ENCODE results near the gene POTEE.
"Not testable (repeated sequence)": the region's sequence is repeated elsewhere in the genome, so short reads cannot be mapped to it uniquely, and the experiment has no call there.

The POTEE gene

GRCh38 chr2:131209030-131209772 lies at the start of gene POTEE:
Gene POTEE, plus strand, starts transcription at chr2:131209536. Its CDS starts 8,867 bp downstream, at chr2:131218403.
- DNase-seq = not testable (repeated sequence)

- not testable (repeated sequence) for DNase-seq
Observed at GRCh38 chr2:131165562-131165961, 43.8 kb upstream of the POTEE start.

DNA sequence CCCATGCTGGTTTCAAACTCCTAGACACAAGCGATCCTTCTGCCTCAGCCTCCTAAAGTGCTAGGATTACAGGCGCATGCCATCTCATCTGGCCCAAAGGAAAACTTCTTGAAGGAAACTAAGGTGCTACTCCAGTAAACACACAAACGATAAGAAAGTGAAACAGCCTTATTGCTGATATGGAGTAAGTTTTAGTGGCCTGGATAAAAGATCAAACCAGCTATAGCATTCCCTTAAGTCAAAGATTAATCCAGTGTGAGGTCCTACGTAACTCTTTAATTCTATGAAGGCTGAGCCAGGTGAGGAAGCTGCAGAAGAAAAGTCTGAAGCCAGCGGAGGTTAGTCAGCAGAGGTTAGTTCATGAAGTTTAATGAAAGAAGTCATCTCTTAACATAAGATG lies 40.8 kb upstream of the POTEE start:
- DNase-seq = no peak

GRCh38 chr2:131178050-131178449 lies 31.3 kb upstream of the POTEE start:
- DNase-seq = not testable (repeated sequence)

DNA sequence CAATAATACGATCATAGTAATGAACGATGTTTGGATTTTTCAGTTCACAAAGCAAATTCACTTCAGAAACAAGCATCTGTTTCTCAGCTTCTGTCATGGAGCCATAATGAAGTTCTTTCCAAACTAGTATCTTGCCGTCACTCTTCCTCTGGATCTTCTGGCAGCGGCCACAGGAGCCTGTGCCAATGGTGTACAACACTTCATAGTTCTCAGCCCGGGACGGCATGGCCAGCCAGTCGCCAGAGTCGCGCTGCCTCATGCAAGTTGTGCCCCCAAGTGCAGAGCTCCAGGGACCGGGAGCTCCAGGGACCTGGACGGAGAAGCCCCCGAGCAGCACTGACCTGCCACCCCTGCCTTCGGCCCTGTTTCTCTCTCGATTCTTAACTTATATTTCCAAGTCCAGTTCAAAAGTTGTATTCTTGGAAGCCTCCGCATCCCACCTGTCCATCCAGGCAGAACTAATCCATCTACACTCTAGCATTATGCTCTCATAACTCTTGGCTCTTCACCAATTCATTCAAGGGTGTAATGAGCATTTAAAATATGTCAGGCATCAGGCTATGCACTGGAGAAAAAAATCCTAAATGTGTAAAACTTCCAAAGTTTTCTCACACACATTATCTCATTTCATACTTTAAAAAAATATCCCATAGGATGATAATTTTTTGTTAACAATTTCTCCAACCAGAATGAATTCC lies 30.5 kb upstream of the POTEE start:
- DNase-seq = not testable (repeated sequence)

- not testable (repeated sequence) for DNase-seq
Observed at GRCh38 chr2:131181451-131181850, 27.9 kb upstream of the POTEE start.

DNA sequence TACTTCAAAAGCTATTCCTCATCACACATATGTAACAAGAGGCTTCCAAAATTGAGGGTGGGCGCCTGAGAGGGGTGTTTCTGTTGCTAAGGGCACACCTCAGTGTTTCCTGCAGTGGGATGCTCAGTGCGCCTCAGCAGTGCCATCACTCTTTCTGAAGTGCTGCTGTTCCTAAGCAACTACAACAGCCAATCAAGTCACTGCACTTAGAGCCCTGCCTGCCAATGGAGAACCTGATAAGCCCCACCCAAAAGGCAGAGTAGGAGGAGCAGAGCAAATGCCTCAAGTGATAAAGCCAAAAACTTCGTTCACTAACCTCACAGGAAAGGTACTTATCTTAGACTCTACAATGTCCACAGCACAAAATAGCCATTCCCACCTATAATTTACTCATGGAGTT lies 15.9 kb upstream of the POTEE start:
- peak in 1 of 3 experiments; percentile 32 for DNase-seq

- not testable (repeated sequence) for DNase-seq
Observed at GRCh38 chr2:131196186-131196585, 13.2 kb upstream of the POTEE start.

DNA sequence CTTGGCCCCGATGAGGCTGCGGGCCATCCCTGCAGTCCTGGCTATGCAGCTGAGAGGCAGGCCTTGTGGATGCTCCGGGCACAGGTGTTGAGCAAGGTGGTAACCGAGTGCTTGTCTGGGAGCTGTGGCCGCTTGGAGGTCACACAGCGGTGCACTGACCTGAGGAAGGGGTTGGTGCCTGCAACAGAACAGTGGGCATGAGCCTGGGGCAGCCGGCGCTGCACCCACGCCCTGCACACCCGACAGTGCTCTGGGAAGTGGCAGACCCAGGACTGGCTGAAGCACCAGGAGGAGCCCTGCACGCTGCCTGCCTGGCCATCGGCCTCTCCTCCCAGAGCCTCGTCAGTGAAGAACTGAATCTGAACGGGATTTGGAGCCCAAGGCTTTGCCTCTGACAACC lies 8.2 kb upstream of the POTEE start:
- DNase-seq = no peak

DNA sequence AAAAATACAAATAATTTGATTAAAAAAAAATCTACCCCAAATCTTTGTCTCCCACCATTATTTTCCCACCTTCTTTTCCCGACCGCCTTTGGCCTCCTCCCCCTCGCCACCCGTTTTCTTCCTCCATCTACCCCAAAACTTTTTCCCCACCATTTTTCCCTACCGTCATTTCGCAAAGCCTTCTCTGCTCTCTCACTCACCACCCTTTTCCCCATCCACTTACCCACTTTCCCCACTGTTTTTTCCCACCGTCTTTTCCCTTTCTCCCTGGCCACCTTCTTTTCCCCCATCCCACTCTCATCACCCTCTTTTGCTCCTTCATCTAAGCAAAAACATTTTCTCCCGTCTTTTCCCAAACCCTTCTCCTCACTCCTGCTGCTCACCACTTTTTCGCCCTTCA lies 1.5 kb upstream of the POTEE start:
- DNase-seq = not testable (repeated sequence)

DNA sequence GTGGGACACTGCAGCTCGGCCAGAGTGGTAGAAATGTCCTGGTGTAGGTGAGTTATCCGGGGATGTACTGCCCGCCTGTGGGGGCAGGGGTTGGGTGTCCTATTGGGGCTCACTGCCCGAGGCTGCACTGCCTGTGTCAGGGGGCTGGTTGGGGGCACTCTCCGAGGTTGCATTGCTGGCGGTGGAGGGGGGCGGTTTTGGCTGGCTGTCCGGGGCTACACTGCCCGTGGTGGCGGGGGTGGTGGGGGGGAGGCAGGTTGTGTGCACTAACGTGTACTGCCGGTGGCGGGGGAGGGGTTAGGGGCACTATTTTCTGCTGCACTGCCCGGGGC lies 403 bp downstream of the POTEE start:
- DNase-seq = not testable (repeated sequence)

DNA sequence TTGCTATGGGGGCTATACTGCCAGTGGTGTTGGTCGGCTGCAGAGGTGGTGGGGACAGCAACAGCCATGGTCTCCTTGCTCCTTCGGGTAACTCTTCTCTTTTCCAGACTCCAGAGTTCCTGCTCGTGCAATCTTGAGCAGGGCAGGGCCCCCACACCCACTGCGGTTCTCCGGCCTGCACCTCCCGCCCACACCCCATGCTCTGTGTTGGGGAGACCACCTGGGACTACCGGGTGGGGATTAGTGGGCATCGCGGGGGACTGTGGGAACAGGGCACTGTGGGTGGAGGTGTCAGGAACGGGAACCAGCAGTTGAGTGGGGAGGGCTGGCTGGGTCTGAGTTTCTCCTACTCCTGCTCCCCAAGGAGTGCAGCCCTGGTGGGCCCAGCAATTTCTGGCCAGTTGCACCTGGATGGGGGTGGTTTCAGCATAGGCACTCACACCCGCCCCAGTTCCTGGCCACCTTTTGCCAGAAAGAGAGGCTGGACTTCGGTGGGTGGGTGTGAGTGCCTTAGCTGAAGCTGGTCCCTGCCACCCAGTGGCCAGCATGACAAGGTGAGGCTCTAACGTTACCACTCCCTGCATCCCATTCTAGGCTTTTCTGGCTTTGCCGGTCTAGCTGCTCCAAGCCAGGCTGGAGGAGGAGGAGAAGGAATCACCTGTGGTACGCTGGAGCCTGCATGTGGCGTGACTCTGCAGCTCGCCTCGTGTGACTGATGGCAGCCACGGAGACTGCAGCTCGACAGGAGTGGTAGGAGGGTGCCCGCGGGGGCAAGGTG lies 1.3 kb downstream of the POTEE start:
- DNase-seq = not testable (repeated sequence)

DNA sequence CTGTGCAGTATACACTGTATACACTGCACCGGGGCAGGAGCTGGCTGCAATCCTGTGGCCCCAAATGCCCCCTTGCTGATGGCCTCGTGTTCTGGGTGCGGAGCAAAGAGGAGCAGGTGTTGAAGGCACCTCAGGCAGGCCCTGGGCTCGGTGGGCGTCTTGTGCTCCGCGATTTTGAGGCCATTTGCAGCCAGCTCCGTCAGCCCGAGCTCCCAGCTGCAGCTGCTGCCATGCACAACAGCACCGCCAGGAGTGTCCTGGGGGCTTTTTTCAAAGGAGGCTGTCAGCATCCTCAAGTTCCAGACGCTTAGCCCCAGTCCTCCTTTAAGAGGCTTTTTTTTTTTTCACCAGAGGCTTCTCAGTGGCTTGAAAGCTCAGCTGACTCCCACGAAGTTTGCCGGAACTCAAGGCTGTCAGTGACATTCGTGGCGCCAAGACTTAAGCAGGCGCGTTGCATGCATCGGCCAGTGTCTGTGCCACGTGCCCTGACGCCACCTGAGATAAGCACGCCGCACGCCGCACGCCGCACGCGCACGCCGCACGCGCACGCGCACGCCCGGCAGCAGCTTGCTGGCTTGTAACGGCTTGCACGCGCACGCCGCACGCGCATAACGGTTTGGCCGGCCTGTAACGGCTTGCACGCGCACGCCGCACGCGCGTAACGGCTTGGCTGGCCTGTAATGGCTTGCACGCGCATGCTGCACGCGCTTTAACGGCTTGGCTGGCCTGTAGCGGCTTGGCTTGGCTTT lies 8.1 kb downstream of the POTEE start:
- not testable (repeated sequence) for DNase-seq

GRCh38 chr2:131235543-131236449 lies 26.5 kb downstream of the POTEE start:
- DNase-seq = peak; percentile 15 to 80 (median 36)
